Measurements from ENCODE around the gene LAX1.
"Not testable (repeated sequence)": the region's sequence is repeated elsewhere in the genome, so short reads cannot be mapped to it uniquely, and the experiment has no call there.

LAX1 gene

GRCh38 chr1:203768256-203768655, 3.3 kb downstream of the LAX1 start:
- DNase-seq (ENCODE audit: low read depth in 1 of 2, low spot score in 1 of 2), result no peak

DNA sequence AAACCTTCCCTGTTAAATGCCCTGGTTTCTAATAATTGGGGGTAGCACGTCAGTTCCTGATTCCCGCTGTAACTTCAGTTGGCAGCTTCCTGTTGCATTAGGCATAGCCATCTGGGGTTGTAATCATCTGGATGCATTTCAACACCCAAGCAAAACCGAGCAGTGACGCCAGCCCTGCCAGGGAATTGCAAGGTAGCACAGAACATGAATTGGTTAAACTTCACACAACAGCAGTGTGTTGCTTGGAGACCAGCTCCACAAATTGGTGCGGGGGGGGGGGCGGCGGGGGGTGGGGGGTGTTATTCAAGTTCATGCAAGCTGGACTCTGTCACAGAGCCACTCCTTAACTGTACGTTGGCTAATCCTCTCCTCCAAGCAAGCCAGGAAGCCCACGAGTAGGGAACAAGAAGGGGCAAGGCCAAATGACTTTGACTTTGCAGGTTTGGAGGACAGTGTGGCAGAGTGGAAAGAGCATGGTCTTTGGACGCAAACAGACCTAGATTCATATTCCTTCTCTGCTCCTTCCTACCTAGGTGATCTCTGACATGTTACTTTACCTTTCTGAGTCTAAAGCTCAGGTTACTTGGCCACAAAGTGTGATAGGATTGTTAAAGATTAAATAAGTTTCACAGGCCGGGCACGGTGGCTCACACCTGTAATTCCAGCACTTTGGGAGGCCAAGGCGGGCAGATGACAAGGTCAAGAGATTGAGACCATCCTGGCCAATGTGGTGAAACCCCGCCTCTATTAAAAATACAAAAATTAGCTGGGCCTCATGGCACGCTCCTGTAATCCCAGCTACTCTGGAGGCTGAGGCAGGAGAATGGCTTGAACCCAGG, 4.7 kb downstream of the LAX1 start:
- DNase-seq (ENCODE audit: low read depth in 1 of 2, low spot score in 1 of 2), result no peak

- DNase-seq (ENCODE audit: low read depth in 1 of 2, low spot score in 1 of 2), result no peak
Observed at GRCh38 chr1:203771901-203772301, 6.9 kb downstream of the LAX1 start.

DNA sequence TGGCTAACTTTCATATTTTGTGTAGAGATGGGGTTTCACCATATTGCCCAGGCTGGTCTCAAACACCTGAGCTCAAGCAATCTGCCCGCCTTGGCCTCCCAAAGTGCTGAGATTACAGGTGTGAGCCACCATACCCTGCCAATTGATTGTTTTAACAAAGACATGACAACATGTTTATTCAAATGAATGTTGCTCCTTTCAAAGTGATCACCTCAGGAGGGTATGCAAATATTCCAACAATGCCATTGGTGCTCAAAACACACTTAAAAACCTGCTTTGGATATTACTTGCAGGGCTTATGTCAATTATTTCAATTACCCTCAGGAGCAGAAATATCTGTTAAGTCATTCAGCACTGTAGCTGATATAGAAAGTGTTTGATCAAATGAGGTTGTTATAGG, 7.9 kb downstream of the LAX1 start:
- DNase-seq (ENCODE audit: low read depth in 1 of 2, low spot score in 1 of 2), result no peak

- no peak for DNase-seq (ENCODE audit: low read depth in 1 of 2, low spot score in 1 of 2)
Observed at GRCh38 chr1:203776636-203777035, 11.7 kb downstream of the LAX1 start.

GRCh38 chr1:203777596-203777995, 12.6 kb downstream of the LAX1 start:
- DNase-seq (ENCODE audit: low read depth in 1 of 2, low spot score in 1 of 2), result no peak

GRCh38 chr1:203778146-203778545, 13.2 kb downstream of the LAX1 start:
- no peak for DNase-seq (ENCODE audit: low read depth in 1 of 2, low spot score in 1 of 2)

DNA sequence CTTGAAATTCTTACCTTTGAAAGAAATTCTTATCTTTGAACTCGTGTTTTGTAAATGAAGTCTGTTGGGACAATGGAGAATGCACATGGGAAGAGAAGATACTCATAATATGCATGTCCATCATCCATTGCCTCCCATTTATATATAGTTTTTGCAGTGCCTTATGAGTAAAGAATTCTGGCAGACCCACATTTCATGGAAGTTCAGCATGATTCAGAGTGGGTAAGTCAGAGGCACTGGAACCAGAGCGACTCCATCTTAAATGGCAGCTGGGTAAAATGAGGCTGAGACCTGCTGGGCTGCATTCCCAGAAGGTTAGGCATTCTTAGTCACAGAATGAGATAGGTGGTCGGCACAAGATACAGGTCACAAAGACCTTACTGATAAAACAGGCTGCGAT, 13.8 kb downstream of the LAX1 start:
- DNase-seq (ENCODE audit: low read depth in 1 of 2, low spot score in 1 of 2), result no peak

GRCh38 chr1:203781962-203782361, 17.0 kb downstream of the LAX1 start:
- no peak for DNase-seq (ENCODE audit: low read depth in 1 of 2, low spot score in 1 of 2)

- no peak for DNase-seq (ENCODE audit: low read depth in 1 of 2, low spot score in 1 of 2)
Observed at GRCh38 chr1:203789966-203790365, 25.0 kb downstream of the LAX1 start.

DNA sequence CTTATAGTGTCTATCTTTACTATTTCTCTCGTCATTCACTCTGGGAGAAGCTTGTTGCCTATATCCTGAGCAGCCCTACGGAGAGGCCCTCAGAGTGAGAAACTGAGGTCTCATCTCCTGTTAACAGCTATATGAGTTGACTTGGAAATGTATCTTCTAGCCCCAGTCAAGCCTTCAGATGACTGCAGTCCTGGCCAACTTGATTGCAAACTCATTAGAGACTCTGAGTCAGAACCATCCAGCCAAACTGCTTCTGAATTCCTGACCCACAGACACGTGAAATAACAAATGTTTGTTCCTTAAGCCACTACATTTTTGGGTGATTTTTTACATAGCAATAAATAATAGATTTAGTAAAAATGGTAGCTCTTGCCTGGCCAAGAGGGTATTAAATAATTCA, 26.5 kb downstream of the LAX1 start:
- no peak for DNase-seq (ENCODE audit: low read depth in 1 of 2, low spot score in 1 of 2)

DNA sequence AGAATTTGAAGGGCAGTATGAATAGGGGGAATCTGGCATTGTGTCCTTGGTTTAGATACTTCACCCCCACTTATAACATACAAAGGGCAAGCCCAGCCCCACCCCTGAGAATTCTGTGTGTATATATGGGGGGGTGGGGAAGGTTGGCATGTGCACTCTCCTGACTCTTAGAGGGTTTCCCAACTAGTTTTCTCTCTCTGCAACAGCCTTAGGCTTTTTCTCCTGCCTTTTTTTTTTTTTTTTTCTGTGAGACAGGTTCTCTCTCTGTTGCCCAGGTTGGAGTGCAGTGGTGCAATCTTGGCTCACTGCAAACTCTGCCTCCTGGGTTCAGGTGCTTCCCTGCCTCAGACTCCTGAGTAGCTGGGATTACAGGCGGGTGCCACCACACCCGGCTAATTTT, 27.5 kb downstream of the LAX1 start:
- DNase-seq (ENCODE audit: low read depth in 1 of 2, low spot score in 1 of 2), result no peak

DNA sequence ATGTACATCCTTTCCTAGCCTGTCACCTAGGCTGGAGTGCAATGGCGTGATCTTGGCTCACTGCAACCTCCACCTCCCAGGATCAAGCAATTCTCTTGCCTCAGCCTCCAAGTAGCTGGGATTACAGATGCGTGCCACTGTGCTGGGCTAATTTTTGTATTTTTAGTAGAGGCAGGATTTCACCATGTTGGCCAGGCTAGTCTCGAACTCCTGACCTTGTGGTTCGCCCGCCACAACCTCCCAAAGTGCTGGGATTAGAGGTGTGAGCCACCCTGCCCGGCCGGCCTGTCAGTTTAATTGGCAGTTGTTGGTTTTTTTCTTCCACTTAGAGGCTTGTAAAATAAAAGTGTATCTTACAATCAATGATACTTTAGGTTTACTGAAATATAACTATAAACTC, 28.6 kb downstream of the LAX1 start:
- DNase-seq (ENCODE audit: low read depth in 1 of 2, low spot score in 1 of 2), result not testable (repeated sequence)

- DNase-seq (ENCODE audit: low read depth in 1 of 2, low spot score in 1 of 2), result no peak
Observed at GRCh38 chr1:203794764-203795440, 29.9 kb downstream of the LAX1 start.

- peak; percentile 92 to 98 for DNase-seq (ENCODE audit: low read depth in 1 of 2, low spot score in 1 of 2)
Observed at GRCh38 chr1:203795441-203796235, 30.7 kb downstream of the LAX1 start, which contains the start of the genes ZBED6 and ZC3H11A. Gene ZBED6, plus strand, starts transcription at chr1:203795623. Its CDS starts 1,900 bp downstream, at chr1:203797523. Gene ZC3H11A, plus strand, starts transcription at chr1:203795623. Its CDS starts 21,448 bp downstream, at chr1:203817071.

DNA sequence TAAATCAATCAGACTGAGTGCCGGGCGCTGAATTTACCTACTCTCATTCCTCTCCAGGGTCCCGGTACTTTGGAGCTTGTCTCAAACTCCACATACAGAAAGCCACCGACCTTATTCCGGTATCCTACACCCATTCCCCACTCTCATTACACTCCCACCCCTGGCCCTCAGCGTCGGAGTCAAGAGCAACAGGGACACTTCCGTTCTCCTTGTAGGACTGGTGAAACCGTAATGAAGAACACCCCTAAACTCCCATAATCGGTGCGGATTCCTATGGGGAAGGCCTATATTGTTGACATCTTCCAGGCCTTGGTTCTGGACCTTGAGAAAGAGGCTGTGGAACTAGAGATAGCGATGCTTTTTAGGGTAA, 31.2 kb downstream of the LAX1 start:
- DNase-seq (ENCODE audit: low read depth in 1 of 2, low spot score in 1 of 2), result peak in 1 of 2 donors; percentile 4

DNA sequence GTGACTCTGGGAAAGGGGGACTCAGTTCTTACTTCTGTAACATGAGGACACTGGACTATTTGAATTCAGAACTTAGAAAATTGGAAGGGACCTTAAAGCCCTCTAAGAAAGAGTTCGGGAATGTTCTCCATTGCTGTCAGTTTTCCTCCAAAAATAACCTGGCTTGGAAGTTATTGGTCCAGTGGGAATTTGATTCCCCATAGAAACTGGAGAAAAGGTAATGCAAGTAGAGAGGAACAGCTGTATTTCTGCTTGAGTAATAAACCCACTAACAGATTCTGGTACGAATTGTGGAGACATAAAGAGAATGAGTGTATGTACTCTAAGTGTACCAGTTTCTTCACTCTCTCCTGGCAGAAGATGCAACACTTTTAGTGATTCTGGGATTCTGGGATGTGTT, 32.2 kb downstream of the LAX1 start:
- no peak for DNase-seq (ENCODE audit: low read depth in 1 of 2, low spot score in 1 of 2)

- DNase-seq (ENCODE audit: low read depth in 1 of 2, low spot score in 1 of 2), result no peak
Observed at GRCh38 chr1:203797948-203798655, 33.1 kb downstream of the LAX1 start.

DNA sequence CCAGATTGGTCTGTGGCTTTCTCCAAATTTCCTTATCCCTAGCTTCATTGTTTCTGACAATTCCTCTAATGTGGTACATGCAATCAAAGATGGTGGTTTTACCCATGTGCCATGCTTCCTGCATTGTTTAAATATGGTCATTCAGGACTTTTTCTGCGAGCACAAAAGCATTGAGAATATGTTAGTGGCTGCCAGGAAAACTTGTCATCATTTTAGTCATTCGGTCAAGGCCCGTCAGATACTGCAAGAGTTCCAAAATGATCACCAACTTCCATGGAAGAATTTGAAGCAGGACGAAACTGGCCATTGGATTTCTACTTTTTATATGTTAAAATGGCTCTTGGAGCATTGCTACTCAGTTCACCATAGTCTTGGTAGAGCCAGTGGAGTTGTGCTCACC, 34.2 kb downstream of the LAX1 start:
- DNase-seq (ENCODE audit: low read depth in 1 of 2, low spot score in 1 of 2), result no peak

GRCh38 chr1:203799971-203800370, 35.0 kb downstream of the LAX1 start:
- DNase-seq (ENCODE audit: low read depth in 1 of 2, low spot score in 1 of 2), result no peak

DNA sequence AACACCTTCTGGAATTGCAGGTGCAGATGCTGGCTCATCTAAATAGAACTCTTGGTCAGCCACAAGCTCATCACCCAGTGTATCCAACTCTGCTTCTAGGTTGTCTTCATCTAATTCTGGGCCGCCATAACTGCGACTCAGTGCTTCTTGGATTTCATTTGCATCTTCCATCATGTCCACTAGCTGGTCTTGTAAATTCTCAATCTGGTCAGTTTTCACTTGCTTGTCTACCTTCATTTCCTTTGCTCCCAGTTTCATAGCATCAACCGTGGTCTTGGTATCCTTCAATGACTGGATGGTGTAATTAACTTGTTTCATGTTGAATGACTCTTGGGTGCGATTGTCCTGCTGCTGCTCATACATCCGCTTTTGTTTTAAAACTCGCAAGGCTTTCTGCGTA, 40.7 kb downstream of the LAX1 start:
- DNase-seq (ENCODE audit: low read depth in 1 of 2, low spot score in 1 of 2), result no peak
